Activated B cell treated with CpG ODN at 0.5 μM for 24 hours (primary cell): ENCODE measurements around the gene CDK5RAP3. TPM values are rescaled to one million over a fixed set of nuclear protein-coding genes. Genes with fewer than 3 reads are reported as not detected.

Source experiments
- ATAC-seq: fragments of 200-7000 bp; cut with Tn5 transposase; one replicate; pipeline ENCODE4 v1.10.0; 2021; ENCODE audit warnings: low read depth, mild to moderate bottlenecking, moderate library complexity
- CTCF ChIA-PET: fragments of 350-600 bp; sonication (Branson Sonifier 250); formaldehyde crosslinking; loops from one replicate; lab custom pipeline; 2021; ENCODE audit warnings: antibody characterized with exemption; lab: Charles Lee
- POLR2A ChIA-PET: fragments of 350-600 bp; sonication (Branson Sonifier 250); formaldehyde crosslinking; loops from one replicate; lab custom pipeline; 2021; ENCODE audit warnings: antibody characterized with exemption; lab: Charles Lee
- DNase-seq: peaks from one replicate; pipeline ENCODE4 v3.0.0; 2022
- H3K27ac Mint-ChIP-seq: one replicate; pipeline ENCODE4 v1.8.0; 2020; ENCODE audit warnings: mixed read lengths
- H3K27me3 Mint-ChIP-seq: one replicate; pipeline ENCODE4 v1.8.0; 2021; ENCODE audit warnings: mixed read lengths
- H3K36me3 Mint-ChIP-seq: one replicate; pipeline ENCODE4 v1.8.0; 2021; ENCODE audit warnings: low read depth, mixed read lengths
- H3K4me1 Mint-ChIP-seq: one replicate; pipeline ENCODE4 v1.8.0; 2021; ENCODE audit warnings: mixed read lengths
- H3K4me3 Mint-ChIP-seq: one replicate; pipeline ENCODE4 v1.8.0; 2020; ENCODE audit warnings: mild to moderate bottlenecking, mixed read lengths
- H3K9me3 Mint-ChIP-seq: one replicate; pipeline ENCODE4 v1.8.0; 2020; ENCODE audit warnings: mixed read lengths
- CTCF ChIP-seq: fragments of 200-600 bp; IDR thresholded peaks from one replicate; pipeline ENCODE4 v1.8.0; 2022; ENCODE audit warnings: antibody characterized with exemption, mild to moderate bottlenecking
- intact Hi-C: fragments of 100-400 bp; cut with micrococcal nuclease; formaldehyde crosslinking; loops from one replicate; pipeline ENCODE4 v1.15.1; 2024
- total RNA-seq: library from RNA; stranded (reverse); gene quantifications from 2 replicates; pipeline ENCODE4 v1.2.3, GENCODE V29; 2022

CDK5RAP3 gene, protein sequence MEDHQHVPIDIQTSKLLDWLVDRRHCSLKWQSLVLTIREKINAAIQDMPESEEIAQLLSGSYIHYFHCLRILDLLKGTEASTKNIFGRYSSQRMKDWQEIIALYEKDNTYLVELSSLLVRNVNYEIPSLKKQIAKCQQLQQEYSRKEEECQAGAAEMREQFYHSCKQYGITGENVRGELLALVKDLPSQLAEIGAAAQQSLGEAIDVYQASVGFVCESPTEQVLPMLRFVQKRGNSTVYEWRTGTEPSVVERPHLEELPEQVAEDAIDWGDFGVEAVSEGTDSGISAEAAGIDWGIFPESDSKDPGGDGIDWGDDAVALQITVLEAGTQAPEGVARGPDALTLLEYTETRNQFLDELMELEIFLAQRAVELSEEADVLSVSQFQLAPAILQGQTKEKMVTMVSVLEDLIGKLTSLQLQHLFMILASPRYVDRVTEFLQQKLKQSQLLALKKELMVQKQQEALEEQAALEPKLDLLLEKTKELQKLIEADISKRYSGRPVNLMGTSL
- 275 and 286 TPM in 2 replicates for total RNA-seq

DNA sequence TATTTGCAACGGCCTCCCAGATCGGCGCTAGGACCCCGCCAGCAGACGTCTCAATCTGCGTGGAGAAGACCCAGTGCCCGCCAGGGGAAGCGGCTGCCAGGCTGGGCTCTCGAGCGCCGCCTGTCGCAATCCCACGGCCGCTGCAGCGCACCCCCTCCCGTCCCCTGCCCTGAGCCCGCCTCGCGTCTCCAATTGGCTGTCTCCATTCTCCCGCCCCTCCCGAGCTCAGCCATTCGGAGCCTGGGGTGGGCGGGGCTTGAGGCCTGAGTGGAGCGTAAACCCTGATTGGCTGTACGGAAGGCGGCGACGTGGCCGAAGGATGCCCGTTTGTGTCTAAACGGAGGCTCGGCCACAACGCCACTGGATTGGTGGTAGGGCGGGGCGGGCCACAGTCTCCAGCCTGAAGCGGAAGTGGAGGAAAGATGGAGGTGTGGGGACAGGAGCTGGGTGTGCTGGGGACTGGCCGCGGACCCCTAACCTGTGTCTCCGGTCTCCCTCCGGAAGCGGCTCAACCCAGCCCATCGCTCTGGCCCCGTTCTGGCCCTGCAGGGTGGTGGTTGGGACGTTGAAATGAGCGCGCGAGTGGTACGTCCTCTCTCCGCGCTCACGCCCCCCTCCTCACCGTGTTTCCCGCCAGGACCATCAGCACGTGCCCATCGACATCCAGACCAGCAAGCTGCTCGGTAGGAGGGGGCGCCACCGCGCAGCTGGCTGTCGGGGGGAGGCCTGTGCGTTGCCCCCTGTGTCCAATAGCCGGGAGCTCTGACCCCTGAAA, at the start of gene CDK5RAP3:
CDK5RAP3 (plus strand) TSS at position 389 of the 775 bp plus-strand sequence; CDS start at position 423, 34 bp downstream.
- Mint-ChIP-seq H3K4me1 (peaks cover 30% of the 10 kb centered on the region), H3K27ac (peak within 1 kb of the TSS; percentile 91), H3K27me3 (no peaks in the 10 kb centered on the region), H3K36me3 (peaks cover 28% of the 10 kb centered on the region), H3K4me3 (peak within 1 kb of the TSS; percentile 97), H3K9me3 (no peaks in the 10 kb centered on the region)
- POLR2A ChIA-PET: interaction anchor here (0.6 to 3.8 kb wide), 21 partner anchors 9 to 1818 kb away, joined by 3 to 51 read pairs (median 4); partner anchors contain the start of genes KAT7, KPNB1, LRRC46 and MRPL10
- peak; percentile 38 for TF ChIP-seq CTCF
- CTCF ChIA-PET: interaction anchor here (0.7 to 4.2 kb wide), 17 partner anchors 8 to 130 kb away, joined by 3 to 60 read pairs (median 4); partner anchors contain the start of genes PNPO, SCRN2 and SP2
- DNase-seq (peak; percentile 98), ATAC-seq (peak; percentile 99)
- intact Hi-C loops: loop anchor here (1.0 to 2.0 kb wide), 6 partner anchors 22 to 140 kb away; partner anchors contain the start of genes LRRC46, MRPL10, PNPO and SCRN2

DNA sequence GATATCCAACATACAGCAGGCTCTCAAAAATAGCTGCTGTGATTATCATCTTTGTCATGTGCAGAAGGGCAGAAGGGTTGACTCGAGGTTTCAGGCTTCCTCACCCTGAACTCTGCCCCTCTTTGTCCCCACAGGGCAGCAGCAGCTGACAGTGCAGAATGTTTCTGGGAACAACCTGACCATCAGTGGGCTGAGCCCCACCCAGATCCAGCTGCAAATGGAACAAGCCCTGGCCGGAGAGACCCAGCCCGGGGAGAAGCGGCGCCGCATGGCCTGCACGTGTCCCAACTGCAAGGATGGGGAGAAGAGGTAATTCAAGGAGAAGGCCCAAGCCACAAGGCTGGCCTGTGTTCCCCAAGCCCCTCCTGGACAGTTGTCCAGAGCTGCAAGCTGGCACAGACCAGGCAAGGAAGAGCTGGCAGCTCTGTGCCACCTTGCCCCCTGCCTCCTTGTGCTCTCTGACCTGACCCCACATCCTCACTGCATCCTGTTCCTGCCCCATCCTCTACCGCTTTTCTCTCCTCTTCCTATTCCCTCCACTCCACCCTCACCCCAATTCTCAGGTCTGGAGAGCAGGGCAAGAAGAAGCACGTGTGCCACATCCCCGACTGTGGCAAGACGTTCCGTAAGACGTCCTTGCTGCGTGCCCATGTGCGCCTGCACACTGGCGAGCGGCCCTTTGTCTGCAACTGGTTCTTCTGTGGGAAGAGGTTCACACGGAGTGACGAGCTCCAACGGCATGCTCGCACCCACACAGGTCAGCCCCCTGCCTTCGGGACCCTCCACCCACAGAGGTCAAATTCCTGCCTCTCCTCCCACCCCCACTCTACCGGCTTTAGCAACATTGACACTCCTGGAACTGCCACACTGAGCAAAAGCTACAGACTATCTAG, 45.9 kb upstream of the CDK5RAP3 start:
- no peak for TF ChIP-seq CTCF
- no peaks in the 10 kb centered on the region for H3K9me3 Mint-ChIP-seq
- ATAC-seq (no peak), DNase-seq (no peak)
- H3K36me3 Mint-ChIP-seq: peaks cover 82% of the 10 kb centered on the region
- no peak overlapping the region for H3K27ac Mint-ChIP-seq
- H3K27me3 Mint-ChIP-seq: no peaks in the 10 kb centered on the region
- CTCF ChIA-PET: interaction anchor here (1.0 to 1.7 kb wide), 3 partner anchors 12 to 25 kb away, joined by 3 to 4 read pairs (median 3); no protein-coding TSS in a partner anchor
- H3K4me1 Mint-ChIP-seq: no peaks in the 10 kb centered on the region
- no peak overlapping the region for H3K4me3 Mint-ChIP-seq
- POLR2A ChIA-PET: no interaction called here
- intact Hi-C loops: no loop called here

GRCh38 chr17:47925678-47925988, 45.3 kb upstream of the CDK5RAP3 start:
- DNase-seq (no peak), ATAC-seq (no peak)
- ChIA-PET POLR2A (no interaction called here), CTCF (interaction anchor here (1.0 to 1.7 kb wide), 2 partner anchors 21 to 25 kb away, joined by 3 to 4 read pairs; no protein-coding TSS in a partner anchor)
- no peaks in the 10 kb centered on the region for H3K9me3 Mint-ChIP-seq
- intact Hi-C loops: no loop called here
- H3K36me3 Mint-ChIP-seq: peaks cover 86% of the 10 kb centered on the region
- no peaks in the 10 kb centered on the region for H3K4me1 Mint-ChIP-seq
- H3K27me3 Mint-ChIP-seq: no peaks in the 10 kb centered on the region
- H3K27ac Mint-ChIP-seq: no peak overlapping the region
- no peak overlapping the region for H3K4me3 Mint-ChIP-seq
- no peak for TF ChIP-seq CTCF

DNA sequence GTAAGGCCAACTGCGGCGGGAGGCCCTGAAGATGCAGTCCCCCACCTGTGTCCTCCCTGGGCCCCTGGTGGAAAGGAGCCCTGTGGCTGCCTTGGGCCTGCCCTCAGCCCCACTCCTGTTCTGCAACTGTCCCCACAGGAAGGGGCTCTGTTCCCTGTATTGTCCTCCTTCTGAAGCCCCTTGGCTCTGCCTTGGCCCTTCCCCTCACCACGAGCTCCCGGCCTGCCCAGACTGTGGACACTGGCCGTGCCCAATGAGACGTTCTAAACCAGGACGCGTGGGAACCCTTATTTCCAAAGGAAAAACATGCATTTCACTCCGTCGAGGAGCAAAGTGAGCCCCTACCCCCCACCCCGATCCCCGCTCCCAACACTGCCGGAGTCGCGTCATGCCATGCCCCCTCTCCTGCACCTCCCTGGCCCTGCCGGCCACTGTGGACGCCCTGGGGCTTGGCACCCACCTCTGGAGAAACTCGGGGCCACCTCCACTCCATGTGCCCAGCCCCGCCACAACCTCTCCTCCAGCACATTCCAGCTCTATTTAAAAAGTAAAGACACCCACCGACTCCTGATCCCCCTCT, 43.0 kb upstream of the CDK5RAP3 start:
- TF ChIP-seq CTCF: no peak
- H3K27ac Mint-ChIP-seq: no peak overlapping the region
- no peak for DNase-seq
- H3K27me3 Mint-ChIP-seq: no peaks in the 10 kb centered on the region
- ChIA-PET CTCF (no interaction called here), POLR2A (no interaction called here)
- intact Hi-C loops: no loop called here
- peaks cover 76% of the 10 kb centered on the region for H3K36me3 Mint-ChIP-seq
- H3K9me3 Mint-ChIP-seq: no peaks in the 10 kb centered on the region
- no peaks in the 10 kb centered on the region for H3K4me1 Mint-ChIP-seq
- H3K4me3 Mint-ChIP-seq: no peak overlapping the region
- ATAC-seq: no peak
